Measurements from ENCODE around the gene L3MBTL1. TPM values are rescaled to one million over a fixed set of nuclear protein-coding genes. Genes with fewer than 3 reads are reported as not detected.
"Not testable (repeated sequence)": the region's sequence is repeated elsewhere in the genome, so short reads cannot be mapped to it uniquely, and the experiment has no call there.

The L3MBTL1 gene
- polyA plus RNA-seq, 6 donors from 2014 or later: 0.78 to 2.8 (median 1.4) TPM

DNA sequence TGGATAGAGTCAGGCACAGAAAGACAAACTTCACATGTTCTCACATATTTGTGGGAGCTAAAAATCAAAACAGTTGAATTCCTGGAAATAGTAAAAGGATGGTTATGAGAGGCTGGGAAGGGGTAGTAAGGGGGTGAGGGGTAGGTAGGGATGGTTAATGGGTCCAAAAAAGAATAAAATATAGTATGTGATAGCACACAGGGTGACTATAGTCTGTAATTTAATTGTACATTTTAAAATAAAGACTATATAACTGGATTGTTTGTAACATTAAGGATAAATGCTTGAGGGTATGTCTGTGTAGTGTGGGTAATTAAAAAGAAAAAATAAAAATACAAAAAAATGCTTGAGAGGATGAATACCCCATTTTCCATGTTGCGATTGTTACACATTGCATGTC lies 39.9 kb upstream of the L3MBTL1 start:
- Mint-ChIP-seq H3K4me3 (no peak overlapping the region), H3K4me1 (peaks cover 11 to 14% (median 12%) of the 10 kb centered on the region in 3 donors), H3K36me3 (peaks cover 15 to 23% of the 10 kb centered on the region in 2 donors), H3K9me3 (no peaks in the 10 kb centered on the region), H3K27ac (no peak overlapping the region), H3K27me3 (no peaks in the 10 kb centered on the region)
- DNase-seq (no peak), ATAC-seq (ENCODE audit: low read depth in 2 of 2) (no peak)

DNA sequence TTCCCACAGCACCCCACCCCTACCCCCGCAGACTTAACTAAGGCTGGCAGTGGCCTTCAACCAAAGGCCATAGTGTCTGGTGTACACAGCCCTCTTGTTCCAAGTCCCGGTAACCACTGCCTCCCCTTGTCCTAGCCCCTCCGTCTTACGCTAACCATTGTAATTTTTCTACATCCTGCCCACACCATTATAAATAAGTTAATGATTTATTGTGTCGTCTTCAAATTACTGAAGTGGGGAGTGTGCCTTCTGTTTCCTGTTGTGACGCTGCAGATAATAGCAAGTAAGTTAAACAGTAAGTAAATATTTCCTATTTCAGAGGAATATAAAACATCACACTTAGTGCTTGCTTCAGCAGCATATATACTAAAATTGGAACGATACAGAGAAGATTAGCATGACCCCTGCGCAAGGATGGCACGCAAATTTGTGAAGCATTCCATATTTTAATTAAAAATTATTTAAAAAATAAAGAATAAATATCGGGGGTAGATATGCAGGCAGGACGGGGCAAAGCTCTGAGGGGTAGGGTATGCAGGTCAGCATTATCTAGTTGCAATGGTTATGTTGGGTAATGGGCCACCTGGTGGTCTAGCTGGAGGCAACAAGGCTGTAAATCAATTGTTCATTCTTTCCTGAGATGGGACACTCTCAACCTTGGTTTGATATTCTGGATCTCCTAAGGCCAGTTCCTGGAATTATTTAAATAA lies 34.7 kb upstream of the L3MBTL1 start:
- no peaks in the 10 kb centered on the region for H3K27me3 Mint-ChIP-seq
- DNase-seq (no peak), ATAC-seq (ENCODE audit: low read depth in 2 of 2) (no peak)
- H3K36me3 Mint-ChIP-seq: peaks cover 0 to 5% of the 10 kb centered on the region in 2 donors
- H3K4me1 Mint-ChIP-seq: peaks cover 8 to 14% (median 9%) of the 10 kb centered on the region in 3 donors
- peak overlapping the region in 2 of 6 donors; percentile 11 to 80 for H3K27ac Mint-ChIP-seq
- H3K4me3 Mint-ChIP-seq: no peak overlapping the region
- no peaks in the 10 kb centered on the region for H3K9me3 Mint-ChIP-seq

DNA sequence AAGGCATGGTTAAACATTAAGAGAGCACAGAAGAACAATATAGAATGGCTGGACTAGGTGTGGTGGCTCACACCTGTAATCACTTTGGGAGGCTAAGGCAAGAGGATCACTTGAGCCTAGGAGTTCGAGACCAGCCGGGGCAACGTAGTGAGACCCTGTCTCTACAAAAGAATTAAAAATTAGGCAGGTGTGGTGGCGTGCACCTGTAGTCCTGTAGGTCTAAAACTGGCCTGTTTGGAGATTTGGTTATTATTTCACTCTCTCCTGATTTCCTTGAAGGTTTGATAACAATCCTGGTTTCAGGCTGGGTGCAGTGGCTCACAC lies 34.2 kb upstream of the L3MBTL1 start:
- no peak overlapping the region for H3K4me3 Mint-ChIP-seq
- ATAC-seq (ENCODE audit: low read depth in 2 of 2) (no peak), DNase-seq (no peak)
- H3K36me3 Mint-ChIP-seq: peaks cover 0 to 5% of the 10 kb centered on the region in 2 donors
- H3K27ac Mint-ChIP-seq: peak overlapping the region in 2 of 6 donors; percentile 11 to 47
- peaks cover 8 to 14% (median 9%) of the 10 kb centered on the region in 3 donors for H3K4me1 Mint-ChIP-seq
- H3K9me3 Mint-ChIP-seq: no peaks in the 10 kb centered on the region
- H3K27me3 Mint-ChIP-seq: no peaks in the 10 kb centered on the region

DNA sequence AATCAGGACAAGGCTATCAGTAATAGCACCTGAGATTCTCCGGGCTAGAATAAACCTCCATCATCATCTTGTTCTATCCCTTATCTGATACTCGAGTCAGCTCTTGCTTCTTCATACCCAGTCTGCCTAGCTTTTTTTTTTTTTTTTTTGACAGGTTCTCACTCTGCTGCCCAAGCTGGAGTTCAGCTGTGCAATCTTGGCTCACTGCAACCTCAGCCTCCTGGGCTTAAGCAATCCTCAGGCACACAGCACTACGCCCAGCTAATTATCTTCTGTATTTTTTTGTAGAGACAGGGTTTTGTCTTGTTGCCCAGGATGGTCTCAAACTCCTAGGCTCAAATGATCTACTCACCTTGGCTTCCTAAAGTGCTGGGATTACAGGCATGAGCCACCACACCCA lies 30.3 kb upstream of the L3MBTL1 start:
- H3K27me3 Mint-ChIP-seq: no peaks in the 10 kb centered on the region
- H3K4me1 Mint-ChIP-seq: peaks cover 8 to 12% (median 9%) of the 10 kb centered on the region in 3 donors
- no peaks in the 10 kb centered on the region for H3K9me3 Mint-ChIP-seq
- H3K4me3 Mint-ChIP-seq: no peak overlapping the region
- DNase-seq (no peak), ATAC-seq (ENCODE audit: low read depth in 2 of 2) (no peak)
- H3K36me3 Mint-ChIP-seq: no peaks in the 10 kb centered on the region
- no peak overlapping the region for H3K27ac Mint-ChIP-seq

DNA sequence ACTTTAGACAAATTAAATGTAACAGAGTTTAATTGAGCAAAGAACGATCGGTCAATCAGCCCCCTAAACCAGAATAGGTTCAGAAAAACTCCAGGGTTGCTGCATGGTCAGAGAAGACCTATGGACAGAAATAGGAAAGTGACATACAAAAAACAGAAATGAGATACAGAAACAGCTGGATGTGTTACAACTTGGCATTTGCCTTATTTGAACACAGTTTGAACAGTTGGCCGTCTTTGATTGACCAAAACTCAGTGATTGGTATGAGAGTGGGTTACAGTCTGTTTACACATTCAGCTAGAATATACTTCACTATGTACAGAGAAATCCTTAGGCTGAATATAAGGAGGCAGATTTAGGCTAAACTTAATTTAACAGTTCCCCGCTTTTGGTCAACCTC lies 29.9 kb upstream of the L3MBTL1 start:
- no peaks in the 10 kb centered on the region for H3K9me3 Mint-ChIP-seq
- H3K4me3 Mint-ChIP-seq: no peak overlapping the region
- peaks cover 8 to 9% (median 9%) of the 10 kb centered on the region in 3 donors for H3K4me1 Mint-ChIP-seq
- H3K36me3 Mint-ChIP-seq: no peaks in the 10 kb centered on the region
- DNase-seq: no peak
- no peaks in the 10 kb centered on the region for H3K27me3 Mint-ChIP-seq
- H3K27ac Mint-ChIP-seq: no peak overlapping the region
- ATAC-seq (ENCODE audit: low read depth in 2 of 2): no peak

DNA sequence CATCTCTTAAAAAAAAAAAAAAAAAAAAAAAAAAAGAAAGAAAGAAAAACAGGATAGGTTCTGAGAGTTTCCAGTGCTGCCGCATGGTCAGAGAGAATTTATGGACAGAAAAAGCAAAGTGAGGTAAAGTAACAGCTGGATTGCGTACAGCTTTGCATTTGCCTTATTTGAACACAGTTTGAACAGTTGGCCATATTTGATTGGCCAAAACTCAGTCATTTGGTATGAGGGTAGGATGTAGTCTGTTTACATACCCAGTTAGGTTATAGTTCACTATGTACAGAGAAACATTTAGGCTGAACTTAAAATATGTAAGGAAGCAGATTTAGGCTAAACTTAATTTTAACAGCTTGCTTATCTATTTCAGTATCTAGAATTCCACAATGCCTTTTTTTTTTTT lies 17.5 kb upstream of the L3MBTL1 start:
- no peak for DNase-seq
- no peak overlapping the region for H3K27ac Mint-ChIP-seq

DNA sequence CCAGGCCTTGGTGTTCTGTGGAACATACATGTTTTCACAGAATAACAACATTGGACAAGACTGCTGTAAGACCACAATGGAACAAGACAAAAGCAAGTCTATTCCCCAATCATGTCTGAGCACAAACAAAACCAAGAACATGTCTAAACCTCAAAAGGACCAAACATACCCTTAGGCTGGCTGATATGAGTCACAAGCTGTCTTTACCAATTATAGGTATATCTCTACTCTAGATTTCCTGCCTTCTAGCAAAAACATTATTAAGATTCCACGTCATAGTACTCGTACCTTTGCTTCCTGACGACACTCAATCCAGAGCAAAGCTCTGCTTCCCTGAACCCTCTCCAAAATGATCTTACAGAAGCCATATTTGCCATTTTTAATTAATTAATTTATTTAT lies 15.4 kb upstream of the L3MBTL1 start:
- H3K36me3 Mint-ChIP-seq: peaks cover 4 to 9% of the 10 kb centered on the region in 2 donors
- no peak for DNase-seq
- H3K27me3 Mint-ChIP-seq: peaks cover 10 to 23% (median 14%) of the 10 kb centered on the region in 3 donors
- no peak for ATAC-seq (ENCODE audit: low read depth in 2 of 2)
- H3K4me1 Mint-ChIP-seq: no peaks in the 10 kb centered on the region
- no peak overlapping the region for H3K4me3 Mint-ChIP-seq
- H3K9me3 Mint-ChIP-seq: peaks cover 10 to 27% (median 17%) of the 10 kb centered on the region in 7 donors
- no peak overlapping the region for H3K27ac Mint-ChIP-seq

More for the DNA sequence above, 17.5 kb upstream of the L3MBTL1 start:
- Mint-ChIP-seq H3K4me3 (no peak overlapping the region), H3K27me3 (peaks cover 10 to 17% (median 14%) of the 10 kb centered on the region in 3 donors), H3K36me3 (peaks cover 0 to 9% of the 10 kb centered on the region in 2 donors), H3K4me1 (no peaks in the 10 kb centered on the region), H3K9me3 (peaks cover 9 to 24% (median 21%) of the 10 kb centered on the region in 7 donors)
- ATAC-seq (ENCODE audit: low read depth in 2 of 2): no peak

DNA sequence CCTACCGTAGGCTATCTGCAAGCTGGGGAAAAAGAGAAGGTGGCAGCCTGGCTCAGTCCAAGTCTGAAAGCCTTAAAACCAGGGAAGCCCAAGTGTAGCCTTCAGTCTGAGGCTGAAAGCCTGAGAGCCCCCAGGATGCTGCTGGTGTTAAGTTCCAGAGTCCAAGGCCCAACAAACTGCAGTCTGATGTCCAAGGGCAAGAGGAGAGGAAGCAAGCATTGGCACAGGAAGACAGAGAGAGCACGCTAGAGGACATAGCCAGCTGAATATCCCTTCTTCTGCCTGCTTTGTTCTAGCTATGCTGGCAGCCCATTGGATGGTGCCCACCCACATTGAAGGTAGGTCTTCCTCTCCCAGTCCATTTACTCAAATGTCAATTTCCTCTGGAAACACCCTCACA lies 12.1 kb upstream of the L3MBTL1 start:
- H3K9me3 Mint-ChIP-seq: peaks cover 0 to 22% (median 16%) of the 10 kb centered on the region in 7 donors
- ATAC-seq (ENCODE audit: low read depth in 2 of 2): no peak
- no peaks in the 10 kb centered on the region for H3K4me1 Mint-ChIP-seq
- no peak for DNase-seq
- peaks cover 10 to 23% (median 14%) of the 10 kb centered on the region in 3 donors for H3K27me3 Mint-ChIP-seq
- peaks cover 0 to 4% of the 10 kb centered on the region in 2 donors for H3K36me3 Mint-ChIP-seq
- no peak overlapping the region for H3K4me3 Mint-ChIP-seq
- no peak overlapping the region for H3K27ac Mint-ChIP-seq

DNA sequence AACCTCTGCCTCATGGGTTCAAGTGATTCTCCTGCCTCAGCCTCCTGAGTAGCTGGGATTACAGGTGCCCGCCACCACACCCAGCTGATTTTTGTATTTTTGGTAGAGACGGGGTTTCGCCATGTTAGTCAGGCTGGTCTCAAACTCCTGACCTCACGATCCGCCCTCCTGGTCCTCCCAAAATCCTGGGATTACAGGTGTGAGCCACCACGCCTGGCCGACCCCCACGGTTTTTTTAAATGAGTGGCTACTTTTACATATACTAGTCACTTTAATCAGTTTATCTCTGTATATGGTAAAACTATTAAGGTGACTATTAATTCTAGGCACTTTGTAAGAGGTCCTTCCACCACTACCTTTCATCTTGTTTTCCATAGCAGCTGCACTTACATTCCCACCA lies 5.5 kb upstream of the L3MBTL1 start:
- DNase-seq; H3K36me3 Mint-ChIP-seq; H3K4me3 Mint-ChIP-seq; ATAC-seq (ENCODE audit: low read depth in 2 of 2); H3K27ac Mint-ChIP-seq; H3K4me1 Mint-ChIP-seq: not testable (repeated sequence)
- H3K9me3 Mint-ChIP-seq: peaks cover 0 to 13% (median 8%) of the 10 kb centered on the region in 7 donors
- H3K27me3 Mint-ChIP-seq: peaks cover 26 to 45% (median 29%) of the 10 kb centered on the region in 3 donors

DNA sequence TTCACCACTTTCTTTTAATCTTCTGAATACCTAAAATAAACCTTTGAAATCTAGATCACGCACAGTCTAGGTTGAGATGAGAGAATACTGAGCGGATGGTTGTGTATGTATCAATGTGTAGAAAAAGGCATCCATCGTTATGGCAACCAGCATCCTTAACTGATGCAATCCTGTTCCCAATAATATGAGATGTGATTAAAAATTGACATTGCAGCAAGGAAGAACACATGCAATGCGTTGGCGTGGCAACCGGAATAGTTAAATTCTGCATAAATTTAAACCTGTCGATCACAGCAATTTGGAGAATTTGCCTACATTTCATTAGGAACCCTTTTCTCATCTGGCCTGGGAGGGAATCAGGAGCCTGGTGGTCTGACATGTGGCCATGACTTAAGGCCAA lies 1.3 kb upstream of the L3MBTL1 start:
- no peak for DNase-seq
- Mint-ChIP-seq H3K27me3 (peaks cover 35 to 68% (median 49%) of the 10 kb centered on the region in 3 donors), H3K4me1 (peaks cover 4 to 15% (median 11%) of the 10 kb centered on the region in 3 donors), H3K9me3 (peaks cover 0 to 2% (median 0%) of the 10 kb centered on the region in 7 donors), H3K4me3 (peak overlapping the region in 5 of 8 donors; percentile 20 to 81 (median 62)), H3K36me3 (no peaks in the 10 kb centered on the region), H3K27ac (no peak overlapping the region)
- ATAC-seq (ENCODE audit: low read depth in 2 of 2): no peak

DNA sequence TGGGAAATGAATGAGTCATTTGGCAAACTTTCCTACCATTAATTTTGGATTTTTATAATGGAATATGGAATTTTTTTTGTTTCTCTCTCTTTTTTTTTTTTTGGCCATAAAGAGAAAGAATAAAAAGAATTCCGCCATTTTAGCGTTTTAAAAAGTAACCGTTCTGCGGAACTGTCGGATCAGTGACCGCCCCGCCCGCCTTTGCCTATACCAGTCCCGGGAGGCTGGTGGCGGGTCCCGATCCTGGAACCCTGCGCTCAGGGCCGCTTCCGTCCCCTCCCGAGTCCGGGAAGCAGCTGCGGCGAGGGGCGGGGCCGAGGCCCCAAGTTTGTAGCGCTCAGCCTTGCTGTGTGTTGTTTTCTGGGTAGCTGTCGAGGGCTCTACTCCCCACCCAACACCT lies 609 bp downstream of the L3MBTL1 start:
- Mint-ChIP-seq H3K4me1 (peaks cover 4 to 15% (median 11%) of the 10 kb centered on the region in 3 donors), H3K4me3 (peak overlapping the region; percentile 51 to 86 (median 76)), H3K27me3 (peaks cover 37 to 67% (median 54%) of the 10 kb centered on the region in 3 donors), H3K27ac (no peak overlapping the region), H3K9me3 (peaks cover 0 to 1% (median 0%) of the 10 kb centered on the region in 7 donors), H3K36me3 (no peaks in the 10 kb centered on the region)
- no peak for DNase-seq
- ATAC-seq (ENCODE audit: low read depth in 2 of 2): no peak

DNA sequence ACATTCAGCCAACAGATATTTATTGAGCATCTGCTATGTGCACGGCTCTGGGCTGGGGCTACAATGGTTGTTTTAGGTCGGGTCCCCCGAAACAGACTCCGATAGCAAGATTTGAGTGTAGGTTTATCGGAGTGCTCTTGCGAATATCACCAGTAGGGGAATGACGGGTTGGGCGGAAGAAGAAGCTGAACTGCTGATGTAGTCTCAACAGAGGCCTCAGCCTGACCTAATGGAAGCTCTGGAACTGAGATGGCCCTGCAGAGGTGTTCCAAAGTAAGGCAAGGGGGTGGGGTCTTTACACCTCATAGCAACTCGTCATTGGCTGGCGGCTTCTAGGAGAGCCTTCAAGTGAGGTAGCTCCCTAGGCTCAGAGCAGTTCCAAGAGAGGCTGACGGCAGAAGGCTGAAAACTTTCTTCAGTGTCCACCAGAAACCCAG lies 1.1 kb downstream of the L3MBTL1 start:
- Mint-ChIP-seq H3K27ac (peak overlapping the region in 1 of 6 donors; percentile 32), H3K9me3 (peaks cover 0 to 1% (median 0%) of the 10 kb centered on the region in 7 donors), H3K4me1 (peaks cover 4 to 15% (median 11%) of the 10 kb centered on the region in 3 donors), H3K4me3 (peak overlapping the region in 7 of 8 donors; percentile 0 to 78 (median 68)), H3K27me3 (peaks cover 34 to 63% (median 54%) of the 10 kb centered on the region in 3 donors), H3K36me3 (no peaks in the 10 kb centered on the region)
- ATAC-seq (ENCODE audit: low read depth in 2 of 2) (no peak), DNase-seq (no peak)

DNA sequence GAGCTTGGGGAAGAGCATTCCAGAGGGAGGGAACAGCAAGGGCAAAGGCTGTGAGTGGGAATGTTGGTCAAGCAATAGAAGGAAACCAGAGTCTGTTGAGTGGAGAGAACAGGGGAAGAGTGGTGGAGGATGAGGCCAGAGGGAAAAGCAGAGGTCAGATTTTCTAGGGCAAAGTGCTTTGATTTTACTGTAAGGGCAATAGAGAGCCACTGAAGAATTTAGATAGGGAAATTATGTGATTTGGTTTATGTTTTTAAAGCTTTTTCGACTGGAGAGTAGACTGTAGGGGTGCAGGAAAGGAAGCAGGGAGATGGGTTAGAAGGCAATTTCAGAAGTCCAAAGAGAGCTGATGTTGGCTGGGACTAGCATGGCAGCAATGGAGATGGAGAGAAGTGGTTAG lies 4.4 kb downstream of the L3MBTL1 start:
- Mint-ChIP-seq H3K27me3 (peaks cover 14 to 35% (median 29%) of the 10 kb centered on the region in 3 donors), H3K27ac (no peak overlapping the region), H3K9me3 (peaks cover 0 to 3% (median 0%) of the 10 kb centered on the region in 7 donors), H3K4me3 (peak overlapping the region in 1 of 8 donors; percentile 30), H3K4me1 (peaks cover 10 to 35% (median 26%) of the 10 kb centered on the region in 3 donors), H3K36me3 (no peaks in the 10 kb centered on the region)
- DNase-seq (no peak), ATAC-seq (ENCODE audit: low read depth in 2 of 2) (no peak)

DNA sequence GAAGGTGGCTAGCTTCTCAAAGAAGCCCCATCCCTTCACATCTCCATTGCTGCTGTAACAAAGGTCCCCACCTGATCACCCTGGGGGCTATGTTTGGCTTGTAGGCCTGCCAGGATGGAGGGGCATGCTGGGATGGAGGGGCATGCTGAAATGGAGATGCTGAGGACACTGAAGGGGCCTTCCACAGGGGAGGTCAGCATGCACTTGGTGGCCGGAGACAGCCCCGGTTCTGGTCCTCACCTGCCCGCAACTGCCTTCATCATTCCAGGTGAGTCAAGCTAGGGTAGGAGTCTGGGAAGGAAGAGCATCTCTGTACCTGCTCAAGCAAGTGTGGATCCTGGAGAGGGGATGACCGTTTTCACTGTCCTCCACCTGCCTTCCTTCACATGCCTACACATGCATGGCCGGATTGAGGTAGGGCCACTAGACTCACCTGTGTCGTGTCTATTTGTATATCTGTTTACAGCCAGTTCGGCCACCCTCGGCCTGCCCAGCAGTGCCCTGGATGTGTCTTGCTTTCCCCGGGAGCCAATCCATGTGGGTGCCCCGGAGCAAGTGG lies 6.0 kb downstream of the L3MBTL1 start:
- Mint-ChIP-seq H3K9me3 (peaks cover 0 to 3% (median 0%) of the 10 kb centered on the region in 7 donors), H3K4me1 (peaks cover 10 to 30% (median 26%) of the 10 kb centered on the region in 3 donors), H3K27me3 (peaks cover 11 to 24% (median 23%) of the 10 kb centered on the region in 3 donors), H3K27ac (peak overlapping the region in 2 of 6 donors; percentile 26 to 95), H3K4me3 (peak overlapping the region; percentile 92 to 97 (median 95)), H3K36me3 (no peaks in the 10 kb centered on the region)
- DNase-seq (no peak), ATAC-seq (ENCODE audit: low read depth in 2 of 2) (no peak)

Measured in naive B cell (primary cell).